GM23338 (cell line): Measurements from ENCODE around the gene TNNT1. TPM values are rescaled to one million over a fixed set of nuclear protein-coding genes. Genes with fewer than 3 reads are reported as not detected.

ENCODE experiments used
- ATAC-seq: fragments of 200-7000 bp; cut with Tn5 transposase; 3 replicates; pipeline ENCODE4 v1.9.1; 2020
- DNase-seq: peaks from one replicate; pipeline ENCODE4 v3.0.0-alpha.2; 2015; ENCODE audit warnings: low spot score
- H2AFZ ChIP-seq: fragments of 200-600 bp; sonication (generic); 2 replicates; pipeline ENCODE4 v1.8.0; 2016; ENCODE audit warnings: antibody characterized with exemption, mild to moderate bottlenecking, moderate library complexity
- H3F3A ChIP-seq: fragments of 200-600 bp; sonication (generic); replicated peaks from 2 replicates; pipeline ENCODE4 v1.8.0; 2017; ENCODE audit warnings: antibody characterized with exemption, mixed run types, low read depth
- H3K27ac ChIP-seq: fragments of 200-600 bp; sonication (generic); 2 replicates; pipeline ENCODE4 v1.6.1; 2016; ENCODE audit warnings: low read depth
- H3K27me3 ChIP-seq: fragments of 200-600 bp; sonication (generic); 2 replicates; pipeline ENCODE4 v1.8.0; 2016; ENCODE audit warnings: mild to moderate bottlenecking, mixed run types, moderate library complexity; ENCODE audit not compliant: insufficient read depth
- H3K36me3 ChIP-seq: fragments of 200-600 bp; sonication (generic); 2 replicates; pipeline ENCODE4 v1.8.0; 2016; ENCODE audit warnings: mild to moderate bottlenecking; ENCODE audit not compliant: insufficient read depth
- H3K4me1 ChIP-seq: fragments of 200-600 bp; sonication (generic); 2 replicates; pipeline ENCODE4 v1.8.0; 2016; ENCODE audit warnings: mild to moderate bottlenecking, moderate library complexity; ENCODE audit not compliant: insufficient read depth
- H3K4me2 ChIP-seq: fragments of 200-600 bp; sonication (generic); 2 replicates; pipeline ENCODE4 v1.7.1; 2017; ENCODE audit warnings: mixed run types
- H3K4me3 ChIP-seq: fragments of 200-600 bp; sonication (generic); 2 replicates; pipeline ENCODE4 v1.6.1; 2016; ENCODE audit warnings: mixed run types
- H3K79me2 ChIP-seq: fragments of 200-600 bp; sonication (generic); replicated peaks from 2 replicates; pipeline ENCODE4 v1.8.0; 2017; ENCODE audit warnings: mild to moderate bottlenecking; ENCODE audit not compliant: insufficient read depth
- H3K9me2 ChIP-seq: fragments of 200-600 bp; sonication (generic); 2 replicates; pipeline ENCODE4 v1.8.0; 2017; ENCODE audit not compliant: insufficient read depth
- H4K20me1 ChIP-seq: fragments of 200-600 bp; sonication (generic); replicated peaks from 2 replicates; pipeline ENCODE4 v1.8.0; 2017; ENCODE audit warnings: mild to moderate bottlenecking; ENCODE audit not compliant: insufficient read depth
- H3K27ac Mint-ChIP-seq: 2 replicates; pipeline ENCODE4 v1.8.0; 2020; ENCODE audit warnings: inconsistent platforms, mild to moderate bottlenecking, moderate library complexity, mixed read lengths
- H3K27me3 Mint-ChIP-seq: 3 replicates; pipeline ENCODE4 v1.8.0; 2022; ENCODE audit warnings: low read depth, mild to moderate bottlenecking, moderate library complexity, mixed read lengths, inconsistent platforms; ENCODE audit not compliant: insufficient read depth, poor library complexity
- H3K36me3 Mint-ChIP-seq: 3 replicates; pipeline ENCODE4 v1.8.0; 2021; ENCODE audit warnings: low read depth, mild to moderate bottlenecking, inconsistent platforms, moderate library complexity, mixed read lengths
- H3K4me1 Mint-ChIP-seq: 3 replicates; pipeline ENCODE4 v1.8.0; 2020; ENCODE audit warnings: mild to moderate bottlenecking, inconsistent platforms, mixed read lengths
- H3K4me3 Mint-ChIP-seq: 3 replicates; pipeline ENCODE4 v1.8.0; 2021; ENCODE audit warnings: moderate library complexity, mild to moderate bottlenecking, inconsistent platforms, mixed read lengths
- H3K9me3 Mint-ChIP-seq: 3 replicates; pipeline ENCODE4 v1.8.0; 2020; ENCODE audit warnings: moderate library complexity, mild to moderate bottlenecking, inconsistent platforms, mixed read lengths
- CREB1 ChIP-seq: fragments of 250-450 bp; sonication (Bioruptor Pico); IDR thresholded peaks from 2 replicates; pipeline ENCODE4 v1.5.0; 2020; ENCODE audit warnings: low read depth, mild to moderate bottlenecking, moderate library complexity
- ETS1 ChIP-seq: IDR thresholded peaks from 2 replicates; pipeline ENCODE4 v1.6.1; 2016; ENCODE audit warnings: antibody characterized with exemption
- EZH2 ChIP-seq: fragments of 200-600 bp; sonication (generic); IDR thresholded peaks from one replicate; pipeline ENCODE4 v1.8.0; 2017; ENCODE audit warnings: antibody characterized with exemption, mild to moderate bottlenecking, low read depth; ENCODE audit not compliant: unreplicated experiment
- EZH2phosphoT487 ChIP-seq: fragments of 200-600 bp; sonication (generic); IDR thresholded peaks from one replicate; pipeline ENCODE4 v1.8.1; 2018; ENCODE audit warnings: antibody characterized with exemption; ENCODE audit not compliant: unreplicated experiment
- JUNB ChIP-seq: IDR thresholded peaks from one replicate; pipeline ENCODE4 v1.6.1; 2016; ENCODE audit warnings: antibody characterized with exemption; ENCODE audit not compliant: unreplicated experiment
- NANOG ChIP-seq: IDR thresholded peaks from 2 replicates; pipeline ENCODE4 v1.6.1; 2016; ENCODE audit warnings: antibody characterized with exemption, borderline replicate concordance
- POLR2AphosphoS5 ChIP-seq: IDR thresholded peaks from 2 replicates; pipeline ENCODE4 v1.6.1; 2016; ENCODE audit warnings: antibody characterized with exemption, low read depth
- STAT1 ChIP-seq: IDR thresholded peaks from one replicate; pipeline ENCODE4 v1.6.1; 2016; ENCODE audit warnings: antibody characterized with exemption; ENCODE audit not compliant: unreplicated experiment
- ZNF114 ChIP-seq: fragments of 250-450 bp; sonication (Bioruptor Pico); IDR thresholded peaks from 2 replicates; pipeline ENCODE4 v1.5.0; 2020; ENCODE audit warnings: mild to moderate bottlenecking, moderate library complexity
- ZNF331 ChIP-seq: fragments of 250-450 bp; sonication (Bioruptor Pico); IDR thresholded peaks from 2 replicates; pipeline ENCODE4 v1.5.0; 2020; ENCODE audit warnings: low read depth, mild to moderate bottlenecking, moderate library complexity
- polyA plus RNA-seq: library from polyadenylated mRNA; unstranded; fragments of >200 nt; fragmentation: Nextera tagmentation; extraction: Ambion mirVana; gene quantifications from 2 replicates; pipeline ENCODE4 v1.2.1, GENCODE V29; 2016
- total RNA-seq: library from RNA; depleted of rRNA; stranded (reverse); fragments of >200 nt; shearing (Covaris generic); gene quantifications from 2 replicates; pipeline ENCODE4 v1.2.3, GENCODE V29; 2014
- TF ChIP-seq, protein P1 (sequence below): fragments of 250-450 bp; sonication (Bioruptor Pico); IDR thresholded peaks from 2 replicates; pipeline ENCODE4 v1.5.0; 2020; ENCODE audit warnings: mild to moderate bottlenecking, moderate library complexity
- TF ChIP-seq, protein P2 (sequence below), 2 experiments: fragments of 200-600 bp in 1 of 2; sonication (generic) in 1 of 2; conservative IDR thresholded peaks; 2 replicates each; pipeline versions ENCODE4 v1.5.1 to v1.6.1; 2016 to 2017; ENCODE audit warnings: antibody characterized with exemption in 2 of 2, low read depth in 2 of 2, mild to moderate bottlenecking in 2 of 2, moderate library complexity in 1 of 2
- TF ChIP-seq, protein P3 (sequence below): IDR thresholded peaks from one replicate; pipeline ENCODE4 v1.6.1; 2018; ENCODE audit warnings: antibody characterized with exemption; ENCODE audit not compliant: unreplicated experiment

The TNNT1 gene
- total and polyA plus RNA-seq, 2 experiments from 2014 or later: 59.3 to 150 TPM

- ATAC-seq (no peak), DNase-seq (no peak)
- H3K9me2 ChIP-seq: no peaks in the 10 kb centered on the region
- no peak for TF ChIP-seq POLR2AphosphoS5
- TF ChIP-seq ZNF331 (CRISPR knock-in tag): no peak
- no peak for TF ChIP-seq STAT1
- no peak for TF ChIP-seq JUNB
- no peak for TF ChIP-seq EZH2
- no peak for TF ChIP-seq NANOG
- TF ChIP-seq CREB1 (CRISPR knock-in tag): no peak
- TF ChIP-seq, protein P1, sequence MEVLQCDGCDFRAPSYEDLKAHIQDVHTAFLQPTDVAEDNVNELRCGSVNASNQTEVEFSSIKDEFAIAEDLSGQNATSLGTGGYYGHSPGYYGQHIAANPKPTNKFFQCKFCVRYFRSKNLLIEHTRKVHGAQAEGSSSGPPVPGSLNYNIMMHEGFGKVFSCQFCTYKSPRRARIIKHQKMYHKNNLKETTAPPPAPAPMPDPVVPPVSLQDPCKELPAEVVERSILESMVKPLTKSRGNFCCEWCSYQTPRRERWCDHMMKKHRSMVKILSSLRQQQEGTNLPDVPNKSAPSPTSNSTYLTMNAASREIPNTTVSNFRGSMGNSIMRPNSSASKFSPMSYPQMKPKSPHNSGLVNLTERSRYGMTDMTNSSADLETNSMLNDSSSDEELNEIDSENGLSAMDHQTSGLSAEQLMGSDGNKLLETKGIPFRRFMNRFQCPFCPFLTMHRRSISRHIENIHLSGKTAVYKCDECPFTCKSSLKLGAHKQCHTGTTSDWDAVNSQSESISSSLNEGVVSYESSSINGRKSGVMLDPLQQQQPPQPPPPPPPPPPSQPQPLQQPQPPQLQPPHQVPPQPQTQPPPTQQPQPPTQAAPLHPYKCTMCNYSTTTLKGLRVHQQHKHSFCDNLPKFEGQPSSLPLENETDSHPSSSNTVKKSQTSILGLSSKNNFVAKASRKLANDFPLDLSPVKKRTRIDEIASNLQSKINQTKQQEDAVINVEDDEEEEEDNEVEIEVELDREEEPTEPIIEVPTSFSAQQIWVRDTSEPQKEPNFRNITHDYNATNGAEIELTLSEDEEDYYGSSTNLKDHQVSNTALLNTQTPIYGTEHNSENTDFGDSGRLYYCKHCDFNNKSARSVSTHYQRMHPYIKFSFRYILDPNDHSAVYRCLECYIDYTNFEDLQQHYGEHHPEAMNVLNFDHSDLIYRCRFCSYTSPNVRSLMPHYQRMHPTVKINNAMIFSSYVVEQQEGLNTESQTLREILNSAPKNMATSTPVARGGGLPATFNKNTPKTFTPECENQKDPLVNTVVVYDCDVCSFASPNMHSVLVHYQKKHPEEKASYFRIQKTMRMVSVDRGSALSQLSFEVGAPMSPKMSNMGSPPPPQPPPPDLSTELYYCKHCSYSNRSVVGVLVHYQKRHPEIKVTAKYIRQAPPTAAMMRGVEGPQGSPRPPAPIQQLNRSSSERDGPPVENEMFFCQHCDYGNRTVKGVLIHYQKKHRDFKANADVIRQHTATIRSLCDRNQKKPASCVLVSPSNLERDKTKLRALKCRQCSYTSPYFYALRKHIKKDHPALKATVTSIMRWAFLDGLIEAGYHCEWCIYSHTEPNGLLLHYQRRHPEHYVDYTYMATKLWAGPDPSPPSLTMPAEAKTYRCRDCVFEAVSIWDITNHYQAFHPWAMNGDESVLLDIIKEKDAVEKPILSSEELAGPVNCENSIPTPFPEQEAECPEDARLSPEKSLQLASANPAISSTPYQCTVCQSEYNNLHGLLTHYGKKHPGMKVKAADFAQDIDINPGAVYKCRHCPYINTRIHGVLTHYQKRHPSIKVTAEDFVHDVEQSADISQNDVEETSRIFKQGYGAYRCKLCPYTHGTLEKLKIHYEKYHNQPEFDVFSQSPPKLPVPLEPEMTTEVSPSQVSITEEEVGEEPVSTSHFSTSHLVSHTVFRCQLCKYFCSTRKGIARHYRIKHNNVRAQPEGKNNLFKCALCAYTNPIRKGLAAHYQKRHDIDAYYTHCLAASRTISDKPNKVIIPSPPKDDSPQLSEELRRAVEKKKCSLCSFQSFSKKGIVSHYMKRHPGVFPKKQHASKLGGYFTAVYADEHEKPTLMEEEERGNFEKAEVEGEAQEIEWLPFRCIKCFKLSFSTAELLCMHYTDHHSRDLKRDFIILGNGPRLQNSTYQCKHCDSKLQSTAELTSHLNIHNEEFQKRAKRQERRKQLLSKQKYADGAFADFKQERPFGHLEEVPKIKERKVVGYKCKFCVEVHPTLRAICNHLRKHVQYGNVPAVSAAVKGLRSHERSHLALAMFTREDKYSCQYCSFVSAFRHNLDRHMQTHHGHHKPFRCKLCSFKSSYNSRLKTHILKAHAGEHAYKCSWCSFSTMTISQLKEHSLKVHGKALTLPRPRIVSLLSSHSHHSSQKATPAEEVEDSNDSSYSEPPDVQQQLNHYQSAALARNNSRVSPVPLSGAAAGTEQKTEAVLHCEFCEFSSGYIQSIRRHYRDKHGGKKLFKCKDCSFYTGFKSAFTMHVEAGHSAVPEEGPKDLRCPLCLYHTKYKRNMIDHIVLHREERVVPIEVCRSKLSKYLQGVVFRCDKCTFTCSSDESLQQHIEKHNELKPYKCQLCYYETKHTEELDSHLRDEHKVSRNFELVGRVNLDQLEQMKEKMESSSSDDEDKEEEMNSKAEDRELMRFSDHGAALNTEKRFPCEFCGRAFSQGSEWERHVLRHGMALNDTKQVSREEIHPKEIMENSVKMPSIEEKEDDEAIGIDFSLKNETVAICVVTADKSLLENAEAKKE (CRISPR knock-in tag): no peak
- no peak for TF ChIP-seq ZNF114
- TF ChIP-seq EZH2phosphoT487: no peak
- TF ChIP-seq, protein P2, sequence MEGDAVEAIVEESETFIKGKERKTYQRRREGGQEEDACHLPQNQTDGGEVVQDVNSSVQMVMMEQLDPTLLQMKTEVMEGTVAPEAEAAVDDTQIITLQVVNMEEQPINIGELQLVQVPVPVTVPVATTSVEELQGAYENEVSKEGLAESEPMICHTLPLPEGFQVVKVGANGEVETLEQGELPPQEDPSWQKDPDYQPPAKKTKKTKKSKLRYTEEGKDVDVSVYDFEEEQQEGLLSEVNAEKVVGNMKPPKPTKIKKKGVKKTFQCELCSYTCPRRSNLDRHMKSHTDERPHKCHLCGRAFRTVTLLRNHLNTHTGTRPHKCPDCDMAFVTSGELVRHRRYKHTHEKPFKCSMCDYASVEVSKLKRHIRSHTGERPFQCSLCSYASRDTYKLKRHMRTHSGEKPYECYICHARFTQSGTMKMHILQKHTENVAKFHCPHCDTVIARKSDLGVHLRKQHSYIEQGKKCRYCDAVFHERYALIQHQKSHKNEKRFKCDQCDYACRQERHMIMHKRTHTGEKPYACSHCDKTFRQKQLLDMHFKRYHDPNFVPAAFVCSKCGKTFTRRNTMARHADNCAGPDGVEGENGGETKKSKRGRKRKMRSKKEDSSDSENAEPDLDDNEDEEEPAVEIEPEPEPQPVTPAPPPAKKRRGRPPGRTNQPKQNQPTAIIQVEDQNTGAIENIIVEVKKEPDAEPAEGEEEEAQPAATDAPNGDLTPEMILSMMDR (conservative IDR thresholded peaks at IDR 0.05; ENCODE audit: low read depth in 2 of 2): no peak
- TF ChIP-seq, protein P3, sequence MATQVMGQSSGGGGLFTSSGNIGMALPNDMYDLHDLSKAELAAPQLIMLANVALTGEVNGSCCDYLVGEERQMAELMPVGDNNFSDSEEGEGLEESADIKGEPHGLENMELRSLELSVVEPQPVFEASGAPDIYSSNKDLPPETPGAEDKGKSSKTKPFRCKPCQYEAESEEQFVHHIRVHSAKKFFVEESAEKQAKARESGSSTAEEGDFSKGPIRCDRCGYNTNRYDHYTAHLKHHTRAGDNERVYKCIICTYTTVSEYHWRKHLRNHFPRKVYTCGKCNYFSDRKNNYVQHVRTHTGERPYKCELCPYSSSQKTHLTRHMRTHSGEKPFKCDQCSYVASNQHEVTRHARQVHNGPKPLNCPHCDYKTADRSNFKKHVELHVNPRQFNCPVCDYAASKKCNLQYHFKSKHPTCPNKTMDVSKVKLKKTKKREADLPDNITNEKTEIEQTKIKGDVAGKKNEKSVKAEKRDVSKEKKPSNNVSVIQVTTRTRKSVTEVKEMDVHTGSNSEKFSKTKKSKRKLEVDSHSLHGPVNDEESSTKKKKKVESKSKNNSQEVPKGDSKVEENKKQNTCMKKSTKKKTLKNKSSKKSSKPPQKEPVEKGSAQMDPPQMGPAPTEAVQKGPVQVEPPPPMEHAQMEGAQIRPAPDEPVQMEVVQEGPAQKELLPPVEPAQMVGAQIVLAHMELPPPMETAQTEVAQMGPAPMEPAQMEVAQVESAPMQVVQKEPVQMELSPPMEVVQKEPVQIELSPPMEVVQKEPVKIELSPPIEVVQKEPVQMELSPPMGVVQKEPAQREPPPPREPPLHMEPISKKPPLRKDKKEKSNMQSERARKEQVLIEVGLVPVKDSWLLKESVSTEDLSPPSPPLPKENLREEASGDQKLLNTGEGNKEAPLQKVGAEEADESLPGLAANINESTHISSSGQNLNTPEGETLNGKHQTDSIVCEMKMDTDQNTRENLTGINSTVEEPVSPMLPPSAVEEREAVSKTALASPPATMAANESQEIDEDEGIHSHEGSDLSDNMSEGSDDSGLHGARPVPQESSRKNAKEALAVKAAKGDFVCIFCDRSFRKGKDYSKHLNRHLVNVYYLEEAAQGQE: no peak
- TF ChIP-seq ETS1: no peak
- Mint-ChIP-seq H3K9me3 (peaks cover 5% of the 10 kb centered on the region), H3K4me3 (no peak overlapping the region; the same call in 2 of the 3 replicates), H3K27me3 (peaks cover 25% of the 10 kb centered on the region), H3K27ac (no peak overlapping the region), H3K4me1 (peaks cover 26% of the 10 kb centered on the region), H3K36me3 (peaks cover 33% of the 10 kb centered on the region)
- H3K79me2 ChIP-seq: no peaks in the 10 kb centered on the region
- H3K4me1 ChIP-seq: peaks cover 22% of the 10 kb centered on the region
- H3K27ac ChIP-seq: no peak overlapping the region
- H4K20me1 ChIP-seq: no peaks in the 10 kb centered on the region; the same call in 1 of the 2 replicates
- peaks cover 11% of the 10 kb centered on the region; the same call in 1 of the 2 replicates for H3F3A ChIP-seq
- H3K4me2 ChIP-seq: no peak overlapping the region
- no peak overlapping the region for H3K4me3 ChIP-seq
- peaks cover 10% of the 10 kb centered on the region; the same call in 1 of the 2 replicates for H3K27me3 ChIP-seq
- no peak overlapping the region for H2AFZ ChIP-seq
- H3K36me3 ChIP-seq: no peaks in the 10 kb centered on the region; the same call in 1 of the 2 replicates
These were observed 4.8 kb upstream of the TNNT1 start for GRCh38 chr19:55153652-55154264.
